Astrocyte (in vitro differentiated cells and primary cell): ENCODE measurements around the gene GRIK1. TPM values are rescaled to one million over a fixed set of nuclear protein-coding genes. Genes with fewer than 3 reads are reported as not detected.

Source experiments
- DNase-seq: peaks from one replicate; pipeline ENCODE4 v3.0.0-alpha.2; 2010; ENCODE audit warnings: low read depth
- FAIRE-seq: peaks from 2 replicates; lab custom pipeline; 2011; peaks lifted over from hg19 to GRCh38; lab: Jason Lieb, UNC
- H2AFZ ChIP-seq: 2 replicates; pipeline ENCODE4 v1.6.0; 2012; ENCODE audit warnings: low read depth, low read length, inconsistent platforms
- H3K27ac ChIP-seq: 2 replicates; pipeline ENCODE4 v1.5.1; 2011; ENCODE audit warnings: low read depth, low read length, inconsistent platforms
- H3K27me3 ChIP-seq: 2 replicates; pipeline ENCODE4 v1.6.0; 2011; ENCODE audit warnings: low read length, inconsistent platforms; ENCODE audit not compliant: insufficient read depth
- H3K36me3 ChIP-seq: 2 replicates; pipeline ENCODE4 v1.5.1; 2011; ENCODE audit warnings: low read length, inconsistent platforms; ENCODE audit not compliant: insufficient read depth
- H3K4me1 ChIP-seq: 2 replicates; pipeline ENCODE4 v1.5.1; 2011; ENCODE audit warnings: low read length, inconsistent platforms; ENCODE audit not compliant: insufficient read depth
- H3K4me2 ChIP-seq: 2 replicates; pipeline ENCODE4 v1.6.0; 2012; ENCODE audit warnings: low read length, inconsistent platforms
- H3K4me3 ChIP-seq: 2 replicates; pipeline ENCODE4 v1.5.1; 2011; ENCODE audit warnings: low read depth, mild to moderate bottlenecking, low read length, inconsistent platforms; ENCODE audit not compliant: insufficient read depth
- H3K79me2 ChIP-seq: 2 replicates; pipeline ENCODE4 v1.6.0; 2012; ENCODE audit warnings: mild to moderate bottlenecking, low read length, inconsistent platforms; ENCODE audit not compliant: insufficient read depth
- H3K9ac ChIP-seq: 2 replicates; pipeline ENCODE4 v1.6.0; 2012; ENCODE audit warnings: mild to moderate bottlenecking, low read length, inconsistent platforms
- H3K9me3 ChIP-seq: 2 replicates; pipeline ENCODE4 v1.5.1; 2012; ENCODE audit warnings: low read depth, mild to moderate bottlenecking, low read length, inconsistent platforms; ENCODE audit not compliant: insufficient read depth
- H4K20me1 ChIP-seq: 2 replicates; pipeline ENCODE4 v1.6.0; 2012; ENCODE audit warnings: low read length, inconsistent platforms; ENCODE audit not compliant: insufficient read depth
- H3K27ac Mint-ChIP-seq: one replicate; pipeline ENCODE4 v1.8.0; 2021; ENCODE audit warnings: mild to moderate bottlenecking, mixed read lengths; ENCODE audit not compliant: unreplicated experiment
- H3K27me3 Mint-ChIP-seq: one replicate; pipeline ENCODE4 v1.8.0; 2021; ENCODE audit warnings: low read depth, mixed read lengths; ENCODE audit not compliant: unreplicated experiment
- H3K36me3 Mint-ChIP-seq: one replicate; pipeline ENCODE4 v1.8.0; 2021; ENCODE audit warnings: low read depth, mixed read lengths; ENCODE audit not compliant: unreplicated experiment
- H3K4me1 Mint-ChIP-seq: one replicate; pipeline ENCODE4 v1.8.0; 2021; ENCODE audit warnings: low read depth, mixed read lengths; ENCODE audit not compliant: unreplicated experiment
- H3K4me3 Mint-ChIP-seq: one replicate; pipeline ENCODE4 v1.8.0; 2021; ENCODE audit warnings: mild to moderate bottlenecking, moderate library complexity, mixed read lengths; ENCODE audit not compliant: unreplicated experiment
- H3K9me3 Mint-ChIP-seq: one replicate; pipeline ENCODE4 v1.8.0; 2021; ENCODE audit warnings: mild to moderate bottlenecking, mixed read lengths; ENCODE audit not compliant: unreplicated experiment
- EZH2 ChIP-seq: IDR thresholded peaks from 2 replicates; pipeline ENCODE4 v1.6.1; 2012; ENCODE audit warnings: mild to moderate bottlenecking, low read length, inconsistent platforms; ENCODE audit not compliant: insufficient read depth
- total RNA-seq: library from RNA; stranded (reverse); gene quantifications from 2 replicates; pipeline ENCODE4 v1.2.1, GENCODE V29; 2021
- TF ChIP-seq, protein P1 (sequence below): IDR thresholded peaks from 2 replicates; pipeline ENCODE4 v1.5.1; 2011; ENCODE audit warnings: low read depth, mild to moderate bottlenecking, inconsistent platforms, low read length, moderate library complexity; ENCODE audit not compliant: insufficient read depth

GRIK1 gene
- total RNA-seq, 1 donor from 2014 or later, result not detected

DNA sequence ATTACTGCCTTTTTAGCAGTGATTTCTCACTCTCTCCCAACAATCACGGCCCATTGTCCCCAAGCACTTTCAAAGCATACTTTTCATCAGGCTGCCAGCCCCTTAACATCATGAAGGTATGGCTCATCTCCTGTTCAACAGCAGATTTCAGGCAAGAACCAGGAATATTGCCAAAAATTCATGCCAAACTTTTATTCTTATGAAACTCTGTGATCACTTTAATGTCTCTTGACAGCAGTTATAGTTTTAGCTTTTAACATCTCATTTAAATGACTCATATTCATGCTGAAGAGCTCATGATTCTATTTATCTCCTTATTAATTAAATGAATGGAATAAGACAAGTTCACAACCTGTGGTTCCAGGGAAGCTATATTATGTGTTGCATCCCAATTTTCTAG is 235.1 kb downstream of the GRIK1 start:
- Histone ChIP-seq H2AFZ (no peak overlapping the region), H3K27ac (no peak overlapping the region), H3K9ac (no peak overlapping the region), H3K79me2 (no peaks in the 10 kb centered on the region), H3K36me3 (no peaks in the 10 kb centered on the region), H3K4me3 (no peak overlapping the region), H4K20me1 (no peaks in the 10 kb centered on the region), H3K27me3 (no peaks in the 10 kb centered on the region), H3K4me1 (no peaks in the 10 kb centered on the region), H3K4me2 (no peak overlapping the region), H3K9me3 (no peaks in the 10 kb centered on the region)
- Mint-ChIP-seq H3K27me3 (no peaks in the 10 kb centered on the region), H3K27ac (no peak overlapping the region), H3K4me1 (no peaks in the 10 kb centered on the region), H3K9me3 (peaks cover 3% of the 10 kb centered on the region), H3K4me3 (no peak overlapping the region), H3K36me3 (no peaks in the 10 kb centered on the region)
- peak; percentile 17 for DNase-seq
- FAIRE-seq, result no peak
- TF ChIP-seq, protein P1, sequence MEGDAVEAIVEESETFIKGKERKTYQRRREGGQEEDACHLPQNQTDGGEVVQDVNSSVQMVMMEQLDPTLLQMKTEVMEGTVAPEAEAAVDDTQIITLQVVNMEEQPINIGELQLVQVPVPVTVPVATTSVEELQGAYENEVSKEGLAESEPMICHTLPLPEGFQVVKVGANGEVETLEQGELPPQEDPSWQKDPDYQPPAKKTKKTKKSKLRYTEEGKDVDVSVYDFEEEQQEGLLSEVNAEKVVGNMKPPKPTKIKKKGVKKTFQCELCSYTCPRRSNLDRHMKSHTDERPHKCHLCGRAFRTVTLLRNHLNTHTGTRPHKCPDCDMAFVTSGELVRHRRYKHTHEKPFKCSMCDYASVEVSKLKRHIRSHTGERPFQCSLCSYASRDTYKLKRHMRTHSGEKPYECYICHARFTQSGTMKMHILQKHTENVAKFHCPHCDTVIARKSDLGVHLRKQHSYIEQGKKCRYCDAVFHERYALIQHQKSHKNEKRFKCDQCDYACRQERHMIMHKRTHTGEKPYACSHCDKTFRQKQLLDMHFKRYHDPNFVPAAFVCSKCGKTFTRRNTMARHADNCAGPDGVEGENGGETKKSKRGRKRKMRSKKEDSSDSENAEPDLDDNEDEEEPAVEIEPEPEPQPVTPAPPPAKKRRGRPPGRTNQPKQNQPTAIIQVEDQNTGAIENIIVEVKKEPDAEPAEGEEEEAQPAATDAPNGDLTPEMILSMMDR, result no peak
- no peak for TF ChIP-seq EZH2

DNA sequence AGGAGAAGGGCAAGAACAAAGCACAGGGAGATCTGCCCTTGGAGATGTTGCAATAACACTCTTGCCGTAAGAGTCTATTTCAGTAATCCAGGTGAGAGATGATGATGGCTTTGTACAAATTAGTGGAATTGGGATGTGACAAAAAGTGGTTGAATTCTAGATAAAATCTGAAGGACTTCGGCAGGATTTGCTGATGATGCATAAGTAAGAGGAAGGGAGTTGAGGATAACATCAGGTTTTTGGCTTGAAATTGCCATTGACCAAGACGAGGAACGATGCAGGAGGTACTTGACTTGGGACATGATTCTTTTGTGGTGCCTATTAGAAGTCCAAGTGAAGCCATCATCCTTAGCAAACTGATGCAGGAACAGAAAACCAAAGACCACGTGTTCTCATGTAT is 238.1 kb downstream of the GRIK1 start:
- H3K27ac Mint-ChIP-seq, result no peak overlapping the region
- Histone ChIP-seq H3K4me1 (peaks cover 5% of the 10 kb centered on the region), H3K79me2 (no peaks in the 10 kb centered on the region), H2AFZ (no peak overlapping the region), H3K27ac (no peak overlapping the region), H3K36me3 (no peaks in the 10 kb centered on the region), H3K27me3 (no peaks in the 10 kb centered on the region), H3K4me3 (no peak overlapping the region), H4K20me1 (no peaks in the 10 kb centered on the region), H3K4me2 (no peak overlapping the region), H3K9me3 (no peaks in the 10 kb centered on the region), H3K9ac (no peak overlapping the region)
- H3K9me3 Mint-ChIP-seq, result peaks cover 3% of the 10 kb centered on the region
- TF ChIP-seq, protein P1, result no peak
- TF ChIP-seq EZH2, result no peak
- no peaks in the 10 kb centered on the region for H3K36me3 Mint-ChIP-seq
- FAIRE-seq, result no peak
- no peaks in the 10 kb centered on the region for H3K4me1 Mint-ChIP-seq
- no peaks in the 10 kb centered on the region for H3K27me3 Mint-ChIP-seq
- no peak for DNase-seq
- no peak overlapping the region for H3K4me3 Mint-ChIP-seq

DNA sequence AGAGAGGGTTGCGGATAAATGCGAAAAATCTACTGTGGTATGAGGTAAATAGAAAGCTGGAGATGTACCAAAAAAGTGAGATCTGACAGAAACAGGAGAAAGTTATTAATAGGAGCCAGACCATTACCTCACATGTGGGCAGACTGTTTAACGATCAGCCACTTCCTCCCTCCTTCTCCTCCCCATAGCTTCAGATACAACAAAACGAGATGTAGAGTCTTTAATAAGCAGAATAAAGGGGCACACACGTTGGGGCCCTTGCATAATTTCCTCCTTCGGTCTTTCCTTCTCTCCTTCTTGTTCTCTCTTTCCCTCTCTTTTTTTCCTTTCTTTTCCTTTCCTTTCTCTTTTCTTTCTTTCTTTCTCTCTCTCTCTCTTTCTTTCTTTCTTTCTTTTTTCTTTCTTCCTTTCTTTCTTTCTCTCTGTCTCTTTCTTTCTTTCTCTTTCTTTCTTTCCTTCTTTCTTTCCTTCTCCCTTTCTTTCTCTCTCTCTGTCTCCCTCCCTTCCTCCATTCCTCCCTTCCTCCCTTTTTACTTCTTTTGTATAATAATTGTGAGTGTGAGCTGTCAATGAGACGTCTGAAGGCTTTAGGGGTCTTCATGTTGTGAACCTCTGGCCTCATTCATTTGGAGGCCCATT is 242.1 kb downstream of the GRIK1 start:
- Histone ChIP-seq H2AFZ (no peak overlapping the region), H3K4me1 (peaks cover 5% of the 10 kb centered on the region), H3K4me3 (no peak overlapping the region), H3K79me2 (no peaks in the 10 kb centered on the region), H3K4me2 (peak overlapping the region; percentile 15), H3K27ac (no peak overlapping the region), H3K36me3 (no peaks in the 10 kb centered on the region), H3K27me3 (no peaks in the 10 kb centered on the region), H3K9ac (no peak overlapping the region), H4K20me1 (no peaks in the 10 kb centered on the region), H3K9me3 (no peaks in the 10 kb centered on the region)
- Mint-ChIP-seq H3K4me3 (no peak overlapping the region), H3K27ac (no peak overlapping the region), H3K4me1 (no peaks in the 10 kb centered on the region), H3K27me3 (no peaks in the 10 kb centered on the region), H3K9me3 (peaks cover 3% of the 10 kb centered on the region), H3K36me3 (no peaks in the 10 kb centered on the region)
- FAIRE-seq, result no peak
- no peak for TF ChIP-seq EZH2
- TF ChIP-seq, protein P1, result no peak
- peak; percentile 30 for DNase-seq
